ENCODE measurements around the gene XPNPEP1.

GRCh38 chr10:109891105-109891504 is 32.2 kb downstream of the XPNPEP1 start:
- TF ChIP-seq ZNF565 (CRISPR knock-in tag; conservative IDR thresholded peaks at IDR 0.05; ENCODE audit: low read depth) (no peak), RARB (CRISPR knock-in tag; IDR thresholded peaks at IDR 0.05) (no peak), BACH2 (CRISPR knock-in tag; IDR thresholded peaks at IDR 0.05; ENCODE audit: borderline replicate concordance) (no peak), ISL1 (CRISPR knock-in tag; IDR thresholded peaks at IDR 0.05) (no peak), SNAI2 (CRISPR knock-in tag; IDR thresholded peaks at IDR 0.05) (no peak), ZFP30 (CRISPR knock-in tag; IDR thresholded peaks at IDR 0.05) (no peak), CSRNP3 (CRISPR knock-in tag; IDR thresholded peaks at IDR 0.05) (no peak), TCF4 (CRISPR knock-in tag; IDR thresholded peaks at IDR 0.05; ENCODE audit: borderline replicate concordance) (no peak)
- TF ChIP-seq, protein P1, sequence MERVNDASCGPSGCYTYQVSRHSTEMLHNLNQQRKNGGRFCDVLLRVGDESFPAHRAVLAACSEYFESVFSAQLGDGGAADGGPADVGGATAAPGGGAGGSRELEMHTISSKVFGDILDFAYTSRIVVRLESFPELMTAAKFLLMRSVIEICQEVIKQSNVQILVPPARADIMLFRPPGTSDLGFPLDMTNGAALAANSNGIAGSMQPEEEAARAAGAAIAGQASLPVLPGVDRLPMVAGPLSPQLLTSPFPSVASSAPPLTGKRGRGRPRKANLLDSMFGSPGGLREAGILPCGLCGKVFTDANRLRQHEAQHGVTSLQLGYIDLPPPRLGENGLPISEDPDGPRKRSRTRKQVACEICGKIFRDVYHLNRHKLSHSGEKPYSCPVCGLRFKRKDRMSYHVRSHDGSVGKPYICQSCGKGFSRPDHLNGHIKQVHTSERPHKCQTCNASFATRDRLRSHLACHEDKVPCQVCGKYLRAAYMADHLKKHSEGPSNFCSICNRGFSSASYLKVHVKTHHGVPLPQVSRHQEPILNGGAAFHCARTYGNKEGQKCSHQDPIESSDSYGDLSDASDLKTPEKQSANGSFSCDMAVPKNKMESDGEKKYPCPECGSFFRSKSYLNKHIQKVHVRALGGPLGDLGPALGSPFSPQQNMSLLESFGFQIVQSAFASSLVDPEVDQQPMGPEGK (CRISPR knock-in tag; IDR thresholded peaks at IDR 0.05; ENCODE audit: borderline replicate concordance): no peak

Measured in SK-N-SH treated with all-trans-retinoic acid at 6 μM for 48 hours (cell line).